ENCODE results near the gene IZUMO4. TPM values are rescaled to one million over a fixed set of nuclear protein-coding genes. Genes with fewer than 3 reads are reported as not detected.

The IZUMO4 gene
- total RNA-seq, 3 donors from 2014 or later, result 3.6 to 12.8 (median 3.7) TPM

DNA sequence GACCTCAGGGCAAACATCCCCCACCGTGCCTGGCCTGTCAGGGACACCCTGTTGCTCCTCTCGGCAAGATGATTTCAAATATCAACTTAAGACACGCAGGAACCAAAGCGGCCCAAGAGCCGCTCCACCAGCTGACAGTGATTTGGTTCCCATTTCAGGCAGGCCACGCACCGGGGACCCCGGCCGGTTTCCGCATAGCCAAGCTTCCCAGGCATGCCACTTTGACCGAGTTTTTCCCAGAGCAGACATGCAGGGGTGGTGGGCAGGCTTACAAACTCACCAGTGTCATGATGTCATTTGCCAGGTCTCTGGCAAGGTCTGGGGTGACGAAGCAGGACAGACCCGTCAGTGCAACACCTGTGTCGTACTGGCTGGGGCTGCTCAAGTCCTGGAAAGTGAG is 35.5 kb downstream of the IZUMO4 start:
- no peaks in the 10 kb centered on the region for H3K4me1 ChIP-seq
- H3K27me3 ChIP-seq, result no peaks in the 10 kb centered on the region
- H3K9me3 ChIP-seq, result no peaks in the 10 kb centered on the region
- TF ChIP-seq POLR2A (IDR thresholded peaks at IDR 0.05) (no peak), POLR2AphosphoS5 (IDR thresholded peaks at IDR 0.05) (no peak)
- TF ChIP-seq, protein P1, sequence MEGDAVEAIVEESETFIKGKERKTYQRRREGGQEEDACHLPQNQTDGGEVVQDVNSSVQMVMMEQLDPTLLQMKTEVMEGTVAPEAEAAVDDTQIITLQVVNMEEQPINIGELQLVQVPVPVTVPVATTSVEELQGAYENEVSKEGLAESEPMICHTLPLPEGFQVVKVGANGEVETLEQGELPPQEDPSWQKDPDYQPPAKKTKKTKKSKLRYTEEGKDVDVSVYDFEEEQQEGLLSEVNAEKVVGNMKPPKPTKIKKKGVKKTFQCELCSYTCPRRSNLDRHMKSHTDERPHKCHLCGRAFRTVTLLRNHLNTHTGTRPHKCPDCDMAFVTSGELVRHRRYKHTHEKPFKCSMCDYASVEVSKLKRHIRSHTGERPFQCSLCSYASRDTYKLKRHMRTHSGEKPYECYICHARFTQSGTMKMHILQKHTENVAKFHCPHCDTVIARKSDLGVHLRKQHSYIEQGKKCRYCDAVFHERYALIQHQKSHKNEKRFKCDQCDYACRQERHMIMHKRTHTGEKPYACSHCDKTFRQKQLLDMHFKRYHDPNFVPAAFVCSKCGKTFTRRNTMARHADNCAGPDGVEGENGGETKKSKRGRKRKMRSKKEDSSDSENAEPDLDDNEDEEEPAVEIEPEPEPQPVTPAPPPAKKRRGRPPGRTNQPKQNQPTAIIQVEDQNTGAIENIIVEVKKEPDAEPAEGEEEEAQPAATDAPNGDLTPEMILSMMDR (IDR thresholded peaks at IDR 0.05), result no peak
- no peak for DNase-seq (ENCODE audit: low spot score in 2 of 2)
- H3K36me3 ChIP-seq, result no peaks in the 10 kb centered on the region
- H3K27ac ChIP-seq, result no peak overlapping the region
- intact Hi-C loops (cut with DNase I; ENCODE audit: low total_unique reads), result loop anchor here (5.0 kb wide), 1 partner anchor 1075 kb away; no protein-coding TSS in a partner anchor
- no peak overlapping the region for H3K4me3 ChIP-seq

DNA sequence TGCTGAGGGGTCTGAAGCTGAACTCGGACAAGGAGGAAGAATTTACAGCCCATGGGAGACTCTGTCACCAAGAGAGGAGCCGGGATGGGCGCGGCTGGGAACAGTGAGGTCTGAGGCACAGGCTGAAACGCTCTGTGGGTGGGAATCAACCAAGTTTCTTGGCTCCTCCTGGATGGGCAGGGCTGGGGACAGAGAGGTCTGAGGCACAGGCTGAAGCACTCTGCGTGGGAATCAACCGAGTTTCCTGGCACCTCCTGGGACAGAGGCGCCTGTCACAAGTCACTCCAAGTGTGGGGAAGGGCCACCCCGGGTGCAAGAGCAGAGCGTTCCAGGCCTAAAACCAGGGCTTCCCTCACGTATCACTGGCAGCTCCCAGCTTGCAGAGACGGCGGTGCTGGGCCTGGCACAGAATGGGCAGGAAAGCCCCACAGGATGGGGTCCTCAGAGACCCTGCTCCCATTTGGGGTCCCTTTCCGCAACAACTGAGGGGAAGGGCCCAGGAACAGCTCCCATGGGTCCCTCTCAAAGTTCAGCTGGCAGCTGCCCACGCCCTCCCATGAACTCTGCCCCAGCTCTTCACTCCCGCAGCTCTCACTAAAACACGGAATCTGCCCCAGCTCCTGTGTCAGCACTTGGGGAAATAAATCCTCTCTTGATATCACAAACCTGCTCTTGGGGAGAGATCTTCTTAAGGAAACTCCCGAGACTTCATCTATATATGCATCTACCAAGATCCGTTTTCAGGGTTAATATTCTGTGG is 36.2 kb downstream of the IZUMO4 start:
- TF ChIP-seq, protein P1 (IDR thresholded peaks at IDR 0.05), result no peak
- Histone ChIP-seq H3K9me3 (no peaks in the 10 kb centered on the region), H3K4me1 (no peaks in the 10 kb centered on the region), H3K27me3 (no peaks in the 10 kb centered on the region), H3K36me3 (no peaks in the 10 kb centered on the region), H3K27ac (no peak overlapping the region), H3K4me3 (no peak overlapping the region)
- DNase-seq (ENCODE audit: low spot score in 2 of 2), result no peak
- intact Hi-C loops (cut with DNase I; ENCODE audit: low total_unique reads), result loop anchor here (5.0 kb wide), 1 partner anchor 1074 kb away; no protein-coding TSS in a partner anchor

DNA sequence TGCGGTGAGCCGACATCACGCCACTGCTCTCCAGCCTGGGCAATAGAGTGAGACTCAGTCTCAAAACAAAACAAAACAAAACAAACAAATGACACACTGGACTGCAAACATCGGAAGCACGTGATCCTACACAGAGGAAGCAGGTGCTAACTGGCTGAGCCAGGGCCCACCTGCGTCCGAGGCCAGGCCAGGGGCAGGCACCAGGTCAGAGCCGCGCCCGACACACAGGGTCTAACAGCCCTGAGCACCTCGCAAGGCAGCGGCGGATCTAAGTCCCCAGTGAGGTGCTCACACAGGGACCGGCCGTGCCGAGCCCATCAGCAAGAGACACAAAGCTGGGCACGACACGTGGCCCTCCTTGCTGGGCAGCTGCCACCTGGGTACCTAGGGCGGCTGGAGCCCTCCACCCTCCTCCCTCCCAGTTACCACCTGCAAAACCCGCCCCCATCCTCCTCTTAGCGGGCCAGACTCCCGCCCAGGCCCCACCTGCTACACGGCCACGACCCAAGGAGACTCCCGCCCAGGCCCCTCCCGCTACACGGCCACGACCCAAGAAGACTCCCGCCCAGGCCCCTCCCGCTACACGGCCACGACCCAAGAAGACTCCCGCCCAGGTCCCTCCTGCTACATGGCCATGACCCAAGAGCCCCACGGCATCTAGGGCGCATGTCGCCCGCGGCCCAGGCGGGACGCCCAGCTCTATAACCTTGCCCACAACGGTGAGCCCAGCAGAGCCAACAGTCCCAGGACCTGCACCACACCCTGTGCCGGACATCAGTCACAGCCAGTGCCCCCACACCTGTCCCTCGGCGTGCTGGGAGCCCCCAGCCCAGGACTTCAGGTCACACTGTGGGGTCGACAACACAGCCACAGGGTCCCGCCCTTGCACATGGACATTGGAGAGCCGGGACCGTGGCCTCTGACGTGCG is 39.0 kb downstream of the IZUMO4 start:
- Histone ChIP-seq H3K27me3 (no peaks in the 10 kb centered on the region), H3K36me3 (no peaks in the 10 kb centered on the region), H3K4me3 (no peak overlapping the region), H3K9me3 (no peaks in the 10 kb centered on the region), H3K27ac (peak overlapping the region in 1 of 2 donors; percentile 48), H3K4me1 (no peaks in the 10 kb centered on the region)
- intact Hi-C loops (cut with DNase I; ENCODE audit: low total_unique reads), result no loop called here
- TF ChIP-seq POLR2AphosphoS5 (IDR thresholded peaks at IDR 0.05) (no peak), POLR2A (IDR thresholded peaks at IDR 0.05) (no peak)
- TF ChIP-seq, protein P1 (IDR thresholded peaks at IDR 0.05), result no peak
- DNase-seq (ENCODE audit: low spot score in 2 of 2), result no peak

DNA sequence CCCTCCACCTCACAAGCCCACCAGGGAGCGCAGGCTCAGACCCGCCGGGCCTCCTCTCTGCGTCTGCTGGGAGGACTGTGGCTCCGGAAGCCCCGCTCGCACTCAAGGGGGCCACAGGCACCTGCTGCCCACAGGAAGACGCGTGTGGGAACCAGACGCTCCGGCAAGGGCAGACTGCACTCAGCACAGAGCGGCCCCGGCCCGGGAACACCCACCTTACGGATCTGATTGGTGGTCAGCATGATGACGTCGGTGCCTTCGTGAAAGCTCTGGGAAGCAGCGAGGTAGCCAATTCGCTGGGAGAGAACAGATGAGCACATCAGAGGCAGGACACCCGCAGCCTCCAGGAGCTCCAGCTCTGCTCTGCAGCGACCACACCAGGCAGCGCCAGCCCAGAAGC is 40.1 kb downstream of the IZUMO4 start:
- intact Hi-C loops (cut with DNase I; ENCODE audit: low total_unique reads), result no loop called here
- no peak overlapping the region for H3K4me3 ChIP-seq
- H3K36me3 ChIP-seq, result no peaks in the 10 kb centered on the region

More for the DNA sequence above, 40.1 kb downstream of the IZUMO4 start:
- H3K9me3 ChIP-seq, result no peaks in the 10 kb centered on the region
- DNase-seq (ENCODE audit: low spot score in 2 of 2), result no peak
- no peak overlapping the region for H3K27ac ChIP-seq
- no peaks in the 10 kb centered on the region for H3K4me1 ChIP-seq
- TF ChIP-seq POLR2A (IDR thresholded peaks at IDR 0.05), result no peak
- TF ChIP-seq, protein P1 (IDR thresholded peaks at IDR 0.05), result no peak
- no peak for TF ChIP-seq POLR2AphosphoS5 (IDR thresholded peaks at IDR 0.05)
- no peaks in the 10 kb centered on the region for H3K27me3 ChIP-seq
